ENCODE measurements around the gene SKIL. TPM values are rescaled to one million over a fixed set of nuclear protein-coding genes. Genes with fewer than 3 reads are reported as not detected.

SKIL gene
- total RNA-seq, 1 experiment from 2014 or later: 47.9 TPM

DNA sequence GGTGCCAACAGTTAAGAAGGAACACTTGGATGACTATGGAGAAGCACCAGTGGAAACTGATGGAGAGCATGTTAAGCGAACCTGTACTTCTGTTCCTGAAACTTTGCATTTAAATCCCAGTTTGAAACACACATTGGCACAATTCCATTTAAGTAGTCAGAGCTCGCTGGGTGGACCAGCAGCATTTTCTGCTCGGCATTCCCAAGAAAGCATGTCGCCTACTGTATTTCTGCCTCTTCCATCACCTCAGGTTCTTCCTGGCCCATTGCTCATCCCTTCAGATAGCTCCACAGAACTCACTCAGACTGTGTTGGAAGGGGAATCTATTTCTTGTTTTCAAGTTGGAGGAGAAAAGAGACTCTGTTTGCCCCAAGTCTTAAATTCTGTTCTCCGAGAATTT, 3.0 kb downstream of the SKIL start:
- no peak for TF ChIP-seq EZH2 (IDR thresholded peaks at IDR 0.05; ENCODE audit: borderline replicate concordance, low read depth, low read length, poor library complexity, severe bottlenecking)
- TF ChIP-seq, protein P1, sequence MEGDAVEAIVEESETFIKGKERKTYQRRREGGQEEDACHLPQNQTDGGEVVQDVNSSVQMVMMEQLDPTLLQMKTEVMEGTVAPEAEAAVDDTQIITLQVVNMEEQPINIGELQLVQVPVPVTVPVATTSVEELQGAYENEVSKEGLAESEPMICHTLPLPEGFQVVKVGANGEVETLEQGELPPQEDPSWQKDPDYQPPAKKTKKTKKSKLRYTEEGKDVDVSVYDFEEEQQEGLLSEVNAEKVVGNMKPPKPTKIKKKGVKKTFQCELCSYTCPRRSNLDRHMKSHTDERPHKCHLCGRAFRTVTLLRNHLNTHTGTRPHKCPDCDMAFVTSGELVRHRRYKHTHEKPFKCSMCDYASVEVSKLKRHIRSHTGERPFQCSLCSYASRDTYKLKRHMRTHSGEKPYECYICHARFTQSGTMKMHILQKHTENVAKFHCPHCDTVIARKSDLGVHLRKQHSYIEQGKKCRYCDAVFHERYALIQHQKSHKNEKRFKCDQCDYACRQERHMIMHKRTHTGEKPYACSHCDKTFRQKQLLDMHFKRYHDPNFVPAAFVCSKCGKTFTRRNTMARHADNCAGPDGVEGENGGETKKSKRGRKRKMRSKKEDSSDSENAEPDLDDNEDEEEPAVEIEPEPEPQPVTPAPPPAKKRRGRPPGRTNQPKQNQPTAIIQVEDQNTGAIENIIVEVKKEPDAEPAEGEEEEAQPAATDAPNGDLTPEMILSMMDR (conservative IDR thresholded peaks at IDR 0.05; ENCODE audit: low read depth, low read length): no peak
- H3K27ac ChIP-seq (ENCODE audit: low read depth, low read length, poor library complexity, severe bottlenecking): peak overlapping the region; percentile 16
- no TSS peak for BruUV-seq (replicated peaks)
- H3K36me3 ChIP-seq (ENCODE audit: insufficient read depth, low read length, poor library complexity, severe bottlenecking): peaks cover 8% of the 10 kb centered on the region
- intact Hi-C loops (cut with micrococcal nuclease; ENCODE audit: unreplicated experiment): no loop called here
- peaks cover 33% of the 10 kb centered on the region for H3K4me1 ChIP-seq (ENCODE audit: insufficient read depth, low read length, poor library complexity, severe bottlenecking)
- no peaks in the 10 kb centered on the region for H3K27me3 ChIP-seq (replicated peaks; ENCODE audit: insufficient read depth, low read depth, low read length, poor library complexity)
- no peaks in the 10 kb centered on the region for H3K9me3 ChIP-seq (ENCODE audit: low read depth, low read length, poor library complexity, severe bottlenecking)
- CTCF ChIA-PET: no interaction called here
- no peak overlapping the region for H3K4me3 ChIP-seq (ENCODE audit: low read depth, low read length, poor library complexity, severe bottlenecking)
- no peak for DNase-seq (ENCODE audit: low spot score)
- POLR2A ChIA-PET (ENCODE audit: low non-redundant PET): no interaction called here

DNA sequence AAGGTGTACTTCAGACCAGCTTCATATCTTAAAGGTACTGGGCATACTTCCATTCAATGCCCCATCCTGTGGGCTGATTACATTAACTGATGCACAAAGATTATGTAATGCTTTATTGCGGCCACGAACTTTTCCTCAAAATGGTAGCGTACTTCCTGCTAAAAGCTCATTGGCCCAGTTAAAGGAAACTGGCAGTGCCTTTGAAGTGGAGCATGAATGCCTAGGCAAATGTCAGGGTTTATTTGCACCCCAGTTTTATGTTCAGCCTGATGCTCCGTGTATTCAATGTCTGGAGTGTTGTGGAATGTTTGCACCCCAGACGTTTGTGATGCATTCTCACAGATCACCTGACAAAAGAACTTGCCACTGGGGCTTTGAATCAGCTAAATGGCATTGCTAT, 3.4 kb downstream of the SKIL start:
- H3K9me3 ChIP-seq (ENCODE audit: low read depth, low read length, poor library complexity, severe bottlenecking): no peaks in the 10 kb centered on the region
- H3K27me3 ChIP-seq (replicated peaks; ENCODE audit: insufficient read depth, low read depth, low read length, poor library complexity): no peaks in the 10 kb centered on the region
- no TSS peak for BruUV-seq (replicated peaks)
- peaks cover 8% of the 10 kb centered on the region for H3K36me3 ChIP-seq (ENCODE audit: insufficient read depth, low read length, poor library complexity, severe bottlenecking)
- TF ChIP-seq, protein P1 (conservative IDR thresholded peaks at IDR 0.05; ENCODE audit: low read depth, low read length): no peak
- no peak for TF ChIP-seq EZH2 (IDR thresholded peaks at IDR 0.05; ENCODE audit: borderline replicate concordance, low read depth, low read length, poor library complexity, severe bottlenecking)
- no peak overlapping the region for H3K4me3 ChIP-seq (ENCODE audit: low read depth, low read length, poor library complexity, severe bottlenecking)
- peaks cover 30% of the 10 kb centered on the region for H3K4me1 ChIP-seq (ENCODE audit: insufficient read depth, low read length, poor library complexity, severe bottlenecking)
- H3K27ac ChIP-seq (ENCODE audit: low read depth, low read length, poor library complexity, severe bottlenecking): no peak overlapping the region
- no peak for DNase-seq (ENCODE audit: low spot score)
- CTCF ChIA-PET: no interaction called here
- intact Hi-C loops (cut with micrococcal nuclease; ENCODE audit: unreplicated experiment): no loop called here
- POLR2A ChIA-PET (ENCODE audit: low non-redundant PET): no interaction called here

DNA sequence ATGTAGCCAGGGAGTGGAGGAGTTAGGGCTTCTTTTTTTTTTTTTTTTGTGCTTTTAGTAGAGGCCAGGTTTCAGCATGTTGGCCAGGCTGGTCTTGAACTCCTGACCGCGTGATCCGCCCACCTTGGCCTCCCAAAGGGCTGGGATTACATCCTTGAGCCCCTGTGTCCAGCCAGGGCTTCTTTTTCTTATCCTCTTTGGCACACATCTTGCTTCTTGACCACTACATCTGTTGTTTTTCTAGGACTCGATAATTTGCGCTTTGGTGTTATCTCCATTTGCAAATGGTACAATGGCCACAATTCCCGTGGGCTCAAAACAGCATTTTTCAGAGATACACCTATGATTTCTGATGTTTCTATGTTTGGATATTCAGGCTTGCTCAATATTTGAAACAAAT, 4.2 kb downstream of the SKIL start:
- no TSS peak for BruUV-seq (replicated peaks)
- no peaks in the 10 kb centered on the region for H3K9me3 ChIP-seq (ENCODE audit: low read depth, low read length, poor library complexity, severe bottlenecking)
- peaks cover 8% of the 10 kb centered on the region for H3K36me3 ChIP-seq (ENCODE audit: insufficient read depth, low read length, poor library complexity, severe bottlenecking)
- no peak overlapping the region for H3K27ac ChIP-seq (ENCODE audit: low read depth, low read length, poor library complexity, severe bottlenecking)
- ChIA-PET POLR2A (ENCODE audit: low non-redundant PET) (no interaction called here), CTCF (no interaction called here)
- no peak for DNase-seq (ENCODE audit: low spot score)
- no peak overlapping the region for H3K4me3 ChIP-seq (ENCODE audit: low read depth, low read length, poor library complexity, severe bottlenecking)
- intact Hi-C loops (cut with micrococcal nuclease; ENCODE audit: unreplicated experiment): no loop called here
- peaks cover 28% of the 10 kb centered on the region for H3K4me1 ChIP-seq (ENCODE audit: insufficient read depth, low read length, poor library complexity, severe bottlenecking)
- H3K27me3 ChIP-seq (replicated peaks; ENCODE audit: insufficient read depth, low read depth, low read length, poor library complexity): no peaks in the 10 kb centered on the region
- TF ChIP-seq EZH2 (IDR thresholded peaks at IDR 0.05; ENCODE audit: borderline replicate concordance, low read depth, low read length, poor library complexity, severe bottlenecking): no peak
- TF ChIP-seq, protein P1 (conservative IDR thresholded peaks at IDR 0.05; ENCODE audit: low read depth, low read length): no peak
